ENCODE measurements around the gene TBL1X.

- TF ChIP-seq CTCF (optimal IDR thresholded peaks at IDR 0.05 in 1 of 3, IDR thresholded peaks at IDR 0.05 in 1 of 3, conservative IDR thresholded peaks at IDR 0.05 in 1 of 3; ENCODE audit: extremely low read depth in 1 of 3, insufficient read depth in 2 of 3, low read length in 3 of 3), result no peak
- no peak for TF ChIP-seq EZH2 (IDR thresholded peaks at IDR 0.05; ENCODE audit: low read length)
Measured at GRCh38 chrX:9611436-9612145, 146.7 kb downstream of the TBL1X start.

All from keratinocyte (primary cell).